ENCODE measurements around the gene LMO1. TPM values are rescaled to one million over a fixed set of nuclear protein-coding genes. Genes with fewer than 3 reads are reported as not detected.

The LMO1 gene
- total and polyA plus RNA-seq, 8 donors = 0.65 TPM; not detected in 7

- Histone ChIP-seq H3K36me3 (no peaks in the 10 kb centered on the region), H3K27ac (no peak overlapping the region), H3K9me3 (no peaks in the 10 kb centered on the region), H3K4me3 (no peak overlapping the region), H3K4me1 (no peaks in the 10 kb centered on the region), H3K27me3 (no peaks in the 10 kb centered on the region)
- 83 to 91% (median 86%) methylated on average over 8 of the region's 8 CpGs for WGBS, 5 donors
- no peak for TF ChIP-seq POLR2A (IDR thresholded peaks at IDR 0.05)
- no peak for TF ChIP-seq POLR2AphosphoS5 (IDR thresholded peaks at IDR 0.05)
- no peak for TF ChIP-seq CTCF (IDR thresholded peaks at IDR 0.05)
- TF ChIP-seq EP300 (IDR thresholded peaks at IDR 0.05) = no peak
- intact Hi-C loops (cut with DNase I; ENCODE audit: low total_unique reads) = no loop called here
- no peak for DNase-seq
Observed at GRCh38 chr11:8294251-8294935, 30.7 kb upstream of the LMO1 start.

- no peaks in the 10 kb centered on the region for H3K9me3 ChIP-seq
- intact Hi-C loops (cut with DNase I; ENCODE audit: low total_unique reads) = no loop called here
- H3K4me3 ChIP-seq = no peak overlapping the region
- TF ChIP-seq POLR2AphosphoS5 (IDR thresholded peaks at IDR 0.05) (no peak), POLR2A (IDR thresholded peaks at IDR 0.05) (no peak), EP300 (IDR thresholded peaks at IDR 0.05) (no peak), CTCF (IDR thresholded peaks at IDR 0.05) (no peak)
- no peaks in the 10 kb centered on the region for H3K27me3 ChIP-seq
- no peak for DNase-seq
- no peak overlapping the region for H3K27ac ChIP-seq
- WGBS, 5 donors = 81 to 93% (median 85%) methylated on average over 7 of the region's 7 CpGs
- H3K4me1 ChIP-seq = no peaks in the 10 kb centered on the region
- no peaks in the 10 kb centered on the region for H3K36me3 ChIP-seq
Observed at GRCh38 chr11:8293171-8293570, 29.5 kb upstream of the LMO1 start.

- 81 to 96% (median 95%) methylated on average over 10 of the region's 10 CpGs for WGBS, 5 donors
- DNase-seq = no peak
- intact Hi-C loops (cut with DNase I; ENCODE audit: low total_unique reads) = no loop called here
Observed at GRCh38 chr11:8292351-8292750, 28.7 kb upstream of the LMO1 start.

More at GRCh38 chr11:8292351-8292750, 28.7 kb upstream of the LMO1 start:
- Histone ChIP-seq H3K27me3 (no peaks in the 10 kb centered on the region), H3K4me1 (no peaks in the 10 kb centered on the region), H3K9me3 (no peaks in the 10 kb centered on the region), H3K27ac (no peak overlapping the region), H3K36me3 (no peaks in the 10 kb centered on the region), H3K4me3 (no peak overlapping the region)
- TF ChIP-seq POLR2AphosphoS5 (IDR thresholded peaks at IDR 0.05) (no peak), POLR2A (IDR thresholded peaks at IDR 0.05) (no peak), EP300 (IDR thresholded peaks at IDR 0.05) (no peak), CTCF (IDR thresholded peaks at IDR 0.05) (no peak)
